ENCODE results near the gene PBX3. TPM values are rescaled to one million over a fixed set of nuclear protein-coding genes. Genes with fewer than 3 reads are reported as not detected.
A peak's percentile ranks its signal among the peaks of the same experiment; 100 is the strongest.

PBX3 gene
- total and polyA plus RNA-seq, 12 donors, result 14.5 to 79.6 (median 56.3) TPM

DNA sequence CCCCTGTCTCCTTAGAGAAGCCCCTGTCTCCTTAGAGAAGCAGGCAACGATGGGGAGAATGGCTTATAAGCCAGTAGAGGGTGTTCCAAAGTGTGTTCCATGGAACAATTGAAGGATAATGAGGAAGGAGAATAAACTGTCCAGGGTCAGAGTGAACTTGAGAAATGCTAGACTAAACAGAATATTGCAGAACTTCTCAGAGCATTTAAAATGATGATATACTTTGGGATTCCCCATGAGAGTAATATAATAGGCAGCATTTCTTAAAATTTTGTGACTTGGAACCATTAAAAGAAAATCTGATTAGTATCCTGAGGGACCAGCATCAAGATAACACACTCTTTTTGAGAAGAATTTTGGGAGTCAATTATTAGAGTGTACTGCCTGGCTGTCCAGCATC lies 116.8 kb downstream of the PBX3 start:
- intact Hi-C loops (cut with DNase I), result no loop called here
- ATAC-seq (no peak), DNase-seq (no peak)
- Histone ChIP-seq H3K27ac (no peak overlapping the region), H3K4me1 (peaks cover 0 to 10% (median 0%) of the 10 kb centered on the region in 9 donors), H3K27me3 (no peaks in the 10 kb centered on the region), H3K9me3 (peaks cover 0 to 8% (median 3%) of the 10 kb centered on the region in 11 donors), H3K36me3 (no peaks in the 10 kb centered on the region), H3K4me3 (no peak overlapping the region)
- TF ChIP-seq, protein P1, sequence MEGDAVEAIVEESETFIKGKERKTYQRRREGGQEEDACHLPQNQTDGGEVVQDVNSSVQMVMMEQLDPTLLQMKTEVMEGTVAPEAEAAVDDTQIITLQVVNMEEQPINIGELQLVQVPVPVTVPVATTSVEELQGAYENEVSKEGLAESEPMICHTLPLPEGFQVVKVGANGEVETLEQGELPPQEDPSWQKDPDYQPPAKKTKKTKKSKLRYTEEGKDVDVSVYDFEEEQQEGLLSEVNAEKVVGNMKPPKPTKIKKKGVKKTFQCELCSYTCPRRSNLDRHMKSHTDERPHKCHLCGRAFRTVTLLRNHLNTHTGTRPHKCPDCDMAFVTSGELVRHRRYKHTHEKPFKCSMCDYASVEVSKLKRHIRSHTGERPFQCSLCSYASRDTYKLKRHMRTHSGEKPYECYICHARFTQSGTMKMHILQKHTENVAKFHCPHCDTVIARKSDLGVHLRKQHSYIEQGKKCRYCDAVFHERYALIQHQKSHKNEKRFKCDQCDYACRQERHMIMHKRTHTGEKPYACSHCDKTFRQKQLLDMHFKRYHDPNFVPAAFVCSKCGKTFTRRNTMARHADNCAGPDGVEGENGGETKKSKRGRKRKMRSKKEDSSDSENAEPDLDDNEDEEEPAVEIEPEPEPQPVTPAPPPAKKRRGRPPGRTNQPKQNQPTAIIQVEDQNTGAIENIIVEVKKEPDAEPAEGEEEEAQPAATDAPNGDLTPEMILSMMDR (IDR thresholded peaks at IDR 0.05), result no peak
- WGBS, 2 donors, result 91 to 93% methylated on average over 1 of the region's 1 CpG

DNA sequence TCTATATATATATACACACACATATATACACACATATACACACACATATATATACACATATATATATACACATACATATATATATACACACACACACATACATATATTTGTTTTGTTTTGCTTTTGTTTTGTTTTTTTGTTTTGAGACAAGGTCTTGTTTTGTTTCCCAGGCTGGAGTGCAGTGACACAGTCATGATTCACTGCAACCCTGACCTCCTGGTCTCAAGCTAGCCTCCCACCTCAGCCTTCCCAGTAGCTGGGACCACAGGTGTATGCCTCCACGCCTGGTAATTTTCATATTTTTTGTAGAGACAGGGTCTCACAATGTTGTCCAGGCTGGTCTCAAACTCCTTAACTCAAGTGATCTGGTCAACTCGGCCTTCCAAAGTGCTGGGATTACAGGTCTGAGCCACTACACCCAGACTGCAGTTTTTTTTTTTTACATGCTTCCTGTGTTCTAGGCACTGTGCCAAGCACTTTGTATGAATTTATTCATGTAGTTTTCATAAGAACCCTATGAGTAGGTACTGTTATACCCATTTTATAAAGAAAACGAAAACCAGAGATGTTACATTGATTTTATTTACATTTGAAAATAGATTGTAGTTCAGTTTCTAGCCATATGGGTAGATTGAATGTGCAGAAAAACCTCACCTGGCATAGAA lies 120.7 kb downstream of the PBX3 start:
- no peak overlapping the region for H3K4me3 ChIP-seq
- WGBS, 2 donors, result 66% methylated on average over 3 of the region's 3 CpGs
- TF ChIP-seq, protein P1 (IDR thresholded peaks at IDR 0.05), result no peak
- peaks cover 0 to 10% (median 0%) of the 10 kb centered on the region in 9 donors for H3K4me1 ChIP-seq
- DNase-seq (no peak), ATAC-seq (no peak)
- no peaks in the 10 kb centered on the region for H3K36me3 ChIP-seq
- no peak overlapping the region for H3K27ac ChIP-seq
- intact Hi-C loops (cut with DNase I), result no loop called here
- no peaks in the 10 kb centered on the region for H3K27me3 ChIP-seq
- H3K9me3 ChIP-seq, result no peaks in the 10 kb centered on the region

DNA sequence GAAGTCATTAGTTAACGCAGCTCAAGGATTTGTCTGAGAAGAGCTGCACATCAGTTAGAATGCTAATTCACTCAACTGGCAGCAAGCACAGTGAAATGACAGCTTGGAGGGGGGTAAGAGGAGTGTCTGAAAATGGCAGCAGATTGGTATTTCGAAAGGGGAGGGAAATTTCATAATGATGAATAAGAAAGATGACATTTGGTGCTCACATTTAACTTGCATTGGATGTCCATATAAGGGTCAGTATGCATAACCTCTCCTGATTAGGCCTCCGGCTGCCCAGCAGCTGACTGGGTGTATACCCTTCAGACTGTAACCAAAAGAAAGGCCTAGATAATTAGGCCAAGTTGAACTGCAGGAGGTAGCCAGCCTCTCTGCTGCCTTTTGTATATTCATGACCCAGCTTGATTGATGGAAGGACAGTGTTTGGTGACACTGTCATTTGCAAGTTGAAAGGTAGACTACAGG lies 131.0 kb downstream of the PBX3 start:
- Histone ChIP-seq H3K9me3 (no peaks in the 10 kb centered on the region), H3K27ac (no peak overlapping the region), H3K4me3 (no peak overlapping the region), H3K4me1 (peaks cover 0 to 15% (median 9%) of the 10 kb centered on the region in 9 donors), H3K27me3 (no peaks in the 10 kb centered on the region), H3K36me3 (peaks cover 0 to 4% (median 0%) of the 10 kb centered on the region in 9 donors)
- ATAC-seq (peak in 1 of 8 donors; percentile 45), DNase-seq (no peak)
- 78 to 79% methylated on average over 3 of the region's 3 CpGs for WGBS, 2 donors
- intact Hi-C loops (cut with DNase I), result no loop called here
- TF ChIP-seq, protein P1 (IDR thresholded peaks at IDR 0.05), result no peak

DNA sequence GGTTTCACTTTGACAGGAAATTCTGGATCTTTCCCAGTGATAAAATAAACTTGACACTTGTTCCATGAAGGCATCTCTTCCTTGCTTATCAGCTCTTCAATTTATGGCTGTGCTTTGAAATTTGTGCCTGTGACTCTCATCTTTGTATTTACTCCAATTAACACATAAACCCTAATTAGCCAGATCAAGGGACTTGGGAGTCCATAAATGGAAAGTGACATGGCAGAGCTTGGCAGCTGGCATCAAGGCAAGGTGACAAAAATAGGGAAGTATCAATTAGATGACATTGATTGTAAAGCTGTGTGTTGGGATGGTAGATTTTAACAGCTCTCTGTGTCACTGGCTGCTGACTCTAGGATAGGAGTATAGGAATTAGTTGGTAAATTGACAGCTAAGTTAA lies 133.9 kb downstream of the PBX3 start:
- no peak overlapping the region for H3K27ac ChIP-seq
- no peak overlapping the region for H3K4me3 ChIP-seq
- peaks cover 0 to 4% (median 0%) of the 10 kb centered on the region in 9 donors for H3K36me3 ChIP-seq
- TF ChIP-seq, protein P1 (IDR thresholded peaks at IDR 0.05), result no peak
- no peaks in the 10 kb centered on the region for H3K9me3 ChIP-seq
- intact Hi-C loops (cut with DNase I), result loop anchor here in 3 of 10 donors (10.0 kb wide), 3 partner anchors 56 to 126 kb away; no protein-coding TSS in a partner anchor
- no peak for ATAC-seq
- DNase-seq, result no peak
- H3K27me3 ChIP-seq, result no peaks in the 10 kb centered on the region
- peaks cover 0 to 24% (median 20%) of the 10 kb centered on the region in 9 donors for H3K4me1 ChIP-seq

All from heart right ventricle (tissue), 16 donors.